H1 (cell line): ENCODE data around the gene TNFRSF8. TPM values are rescaled to one million over a fixed set of nuclear protein-coding genes. Genes with fewer than 3 reads are reported as not detected.

Experiments used
- EGR1 ChIP-seq: IDR thresholded peaks from 2 replicates; pipeline ENCODE4 v1.6.1; 2011; ENCODE audit warnings: low read depth, low read length, borderline replicate concordance
- HDAC2 ChIP-seq, 2 experiments: fragments of 300-600 bp in 1 of 2; sonication (generic) in 1 of 2; IDR thresholded peaks; 2 replicates each; pipeline ENCODE4 v1.6.1; 2011 to 2012; ENCODE audit warnings: low read depth in 2 of 2, low read length in 2 of 2, mild to moderate bottlenecking in 2 of 2, moderate library complexity in 2 of 2, borderline replicate concordance in 1 of 2, inconsistent platforms in 1 of 2
- HDAC6 ChIP-seq: IDR thresholded peaks from one replicate; pipeline ENCODE4 v1.7.1; 2012; ENCODE audit warnings: low read depth, mild to moderate bottlenecking, inconsistent platforms, low read length, moderate library complexity
- KDM1A ChIP-seq: fragments of 200-600, 300-600 bp; sonication (generic); IDR thresholded peaks from 2 replicates; pipeline ENCODE4 v1.7.1; 2016; ENCODE audit warnings: mild to moderate bottlenecking, low read length, borderline replicate concordance
- PHF8 ChIP-seq: fragments of 200-600 bp; sonication (generic); conservative IDR thresholded peaks from 2 replicates; pipeline ENCODE4 v1.7.1; 2012; ENCODE audit warnings: low read depth, mild to moderate bottlenecking, inconsistent platforms, low read length, moderate library complexity
- POLR2A ChIP-seq, 2 experiments: IDR thresholded peaks; 1 replicate in 1 of 2; 2 replicates in 1 of 2; pipeline ENCODE4 v1.6.1; 2011; ENCODE audit warnings: low read depth in 2 of 2, low read length in 2 of 2, mild to moderate bottlenecking in 2 of 2; ENCODE audit errors: control extremely low read depth in 1 of 2
- POLR2AphosphoS5 ChIP-seq: IDR thresholded peaks from 2 replicates; pipeline ENCODE4 v1.6.1; 2011; ENCODE audit warnings: low read depth, low read length
- POU5F1 ChIP-seq: IDR thresholded peaks from 2 replicates; pipeline ENCODE4 v1.6.1; 2011; ENCODE audit warnings: low read depth, mild to moderate bottlenecking, low read length, moderate library complexity
- RXRA ChIP-seq: IDR thresholded peaks from 2 replicates; pipeline ENCODE4 v1.6.1; 2011; ENCODE audit warnings: low read depth, mild to moderate bottlenecking, low read length, moderate library complexity; ENCODE audit not compliant: insufficient read depth
- SIX5 ChIP-seq: IDR thresholded peaks from 2 replicates; pipeline ENCODE4 v1.6.1; 2011; ENCODE audit warnings: mild to moderate bottlenecking, low read depth, low read length
- SP2 ChIP-seq: IDR thresholded peaks from 2 replicates; pipeline ENCODE4 v1.6.1; 2012; ENCODE audit warnings: mild to moderate bottlenecking, low read length, inconsistent platforms
- SP4 ChIP-seq: IDR thresholded peaks from 2 replicates; pipeline ENCODE4 v1.6.1; 2012; ENCODE audit warnings: low read length, inconsistent platforms
- polyA plus RNA-seq, 7 experiments: library from polyadenylated mRNA; depleted of rRNA in 3 of 7; stranded (reverse) in 5 of 7; unstranded in 2 of 7; fragments of >200 nt in 5 of 7; fragments of 200-250 nt in 2 of 7; gene quantifications; 1 replicate in 5 of 7; 2 replicates in 1 of 7; 4 replicates in 1 of 7; pipeline versions ENCODE4 v1.2.1 to v1.2.3, GENCODE V29; 2011 to 2013; ENCODE audit warnings: missing spikeins in 2 of 7, mixed read lengths in 2 of 7
- total RNA-seq: library from RNA; stranded (reverse); fragmentation: NEBNext Ultra II Directional; extraction: Animal tissue kit (Norgen Biotek cat#: 25700); gene quantifications from 2 replicates; pipeline ENCODE4 v1.2.1, GENCODE V29; 2021
- TF ChIP-seq, protein P1 (sequence below): fragments of 300-600 bp; sonication (generic); IDR thresholded peaks from 2 replicates; pipeline ENCODE4 v1.7.1; 2012; ENCODE audit warnings: low read length, moderate library complexity, mild to moderate bottlenecking, inconsistent platforms; ENCODE audit not compliant: insufficient replicate concordance

TNFRSF8 gene
- total and polyA plus RNA-seq, 2 of the 8 experiments (the other 6 are each of a cell fraction or from before 2014, with no cell fraction given), result 23.2 to 32.7 TPM

DNA sequence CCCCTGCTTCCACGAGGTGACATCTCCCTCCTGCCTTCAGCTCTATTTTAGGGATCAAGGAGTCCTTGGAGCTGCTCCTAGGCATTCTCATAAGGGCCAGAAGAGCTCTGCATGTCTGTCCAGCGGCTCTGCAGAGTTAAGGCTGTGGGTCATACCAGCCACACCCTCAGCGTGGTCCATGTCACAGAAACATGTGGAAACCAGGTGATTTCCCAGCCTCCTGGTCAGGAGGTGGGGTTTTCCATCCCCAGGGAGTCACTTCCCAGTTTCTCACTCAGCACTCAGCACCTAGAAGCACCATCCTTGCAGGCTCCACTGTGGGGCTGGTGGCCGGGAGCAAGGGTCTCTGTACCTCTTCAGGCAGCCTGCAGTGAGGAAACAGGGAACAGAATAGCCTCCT, 102.2 kb downstream of the TNFRSF8 start (continued):
- TF ChIP-seq, protein P1, sequence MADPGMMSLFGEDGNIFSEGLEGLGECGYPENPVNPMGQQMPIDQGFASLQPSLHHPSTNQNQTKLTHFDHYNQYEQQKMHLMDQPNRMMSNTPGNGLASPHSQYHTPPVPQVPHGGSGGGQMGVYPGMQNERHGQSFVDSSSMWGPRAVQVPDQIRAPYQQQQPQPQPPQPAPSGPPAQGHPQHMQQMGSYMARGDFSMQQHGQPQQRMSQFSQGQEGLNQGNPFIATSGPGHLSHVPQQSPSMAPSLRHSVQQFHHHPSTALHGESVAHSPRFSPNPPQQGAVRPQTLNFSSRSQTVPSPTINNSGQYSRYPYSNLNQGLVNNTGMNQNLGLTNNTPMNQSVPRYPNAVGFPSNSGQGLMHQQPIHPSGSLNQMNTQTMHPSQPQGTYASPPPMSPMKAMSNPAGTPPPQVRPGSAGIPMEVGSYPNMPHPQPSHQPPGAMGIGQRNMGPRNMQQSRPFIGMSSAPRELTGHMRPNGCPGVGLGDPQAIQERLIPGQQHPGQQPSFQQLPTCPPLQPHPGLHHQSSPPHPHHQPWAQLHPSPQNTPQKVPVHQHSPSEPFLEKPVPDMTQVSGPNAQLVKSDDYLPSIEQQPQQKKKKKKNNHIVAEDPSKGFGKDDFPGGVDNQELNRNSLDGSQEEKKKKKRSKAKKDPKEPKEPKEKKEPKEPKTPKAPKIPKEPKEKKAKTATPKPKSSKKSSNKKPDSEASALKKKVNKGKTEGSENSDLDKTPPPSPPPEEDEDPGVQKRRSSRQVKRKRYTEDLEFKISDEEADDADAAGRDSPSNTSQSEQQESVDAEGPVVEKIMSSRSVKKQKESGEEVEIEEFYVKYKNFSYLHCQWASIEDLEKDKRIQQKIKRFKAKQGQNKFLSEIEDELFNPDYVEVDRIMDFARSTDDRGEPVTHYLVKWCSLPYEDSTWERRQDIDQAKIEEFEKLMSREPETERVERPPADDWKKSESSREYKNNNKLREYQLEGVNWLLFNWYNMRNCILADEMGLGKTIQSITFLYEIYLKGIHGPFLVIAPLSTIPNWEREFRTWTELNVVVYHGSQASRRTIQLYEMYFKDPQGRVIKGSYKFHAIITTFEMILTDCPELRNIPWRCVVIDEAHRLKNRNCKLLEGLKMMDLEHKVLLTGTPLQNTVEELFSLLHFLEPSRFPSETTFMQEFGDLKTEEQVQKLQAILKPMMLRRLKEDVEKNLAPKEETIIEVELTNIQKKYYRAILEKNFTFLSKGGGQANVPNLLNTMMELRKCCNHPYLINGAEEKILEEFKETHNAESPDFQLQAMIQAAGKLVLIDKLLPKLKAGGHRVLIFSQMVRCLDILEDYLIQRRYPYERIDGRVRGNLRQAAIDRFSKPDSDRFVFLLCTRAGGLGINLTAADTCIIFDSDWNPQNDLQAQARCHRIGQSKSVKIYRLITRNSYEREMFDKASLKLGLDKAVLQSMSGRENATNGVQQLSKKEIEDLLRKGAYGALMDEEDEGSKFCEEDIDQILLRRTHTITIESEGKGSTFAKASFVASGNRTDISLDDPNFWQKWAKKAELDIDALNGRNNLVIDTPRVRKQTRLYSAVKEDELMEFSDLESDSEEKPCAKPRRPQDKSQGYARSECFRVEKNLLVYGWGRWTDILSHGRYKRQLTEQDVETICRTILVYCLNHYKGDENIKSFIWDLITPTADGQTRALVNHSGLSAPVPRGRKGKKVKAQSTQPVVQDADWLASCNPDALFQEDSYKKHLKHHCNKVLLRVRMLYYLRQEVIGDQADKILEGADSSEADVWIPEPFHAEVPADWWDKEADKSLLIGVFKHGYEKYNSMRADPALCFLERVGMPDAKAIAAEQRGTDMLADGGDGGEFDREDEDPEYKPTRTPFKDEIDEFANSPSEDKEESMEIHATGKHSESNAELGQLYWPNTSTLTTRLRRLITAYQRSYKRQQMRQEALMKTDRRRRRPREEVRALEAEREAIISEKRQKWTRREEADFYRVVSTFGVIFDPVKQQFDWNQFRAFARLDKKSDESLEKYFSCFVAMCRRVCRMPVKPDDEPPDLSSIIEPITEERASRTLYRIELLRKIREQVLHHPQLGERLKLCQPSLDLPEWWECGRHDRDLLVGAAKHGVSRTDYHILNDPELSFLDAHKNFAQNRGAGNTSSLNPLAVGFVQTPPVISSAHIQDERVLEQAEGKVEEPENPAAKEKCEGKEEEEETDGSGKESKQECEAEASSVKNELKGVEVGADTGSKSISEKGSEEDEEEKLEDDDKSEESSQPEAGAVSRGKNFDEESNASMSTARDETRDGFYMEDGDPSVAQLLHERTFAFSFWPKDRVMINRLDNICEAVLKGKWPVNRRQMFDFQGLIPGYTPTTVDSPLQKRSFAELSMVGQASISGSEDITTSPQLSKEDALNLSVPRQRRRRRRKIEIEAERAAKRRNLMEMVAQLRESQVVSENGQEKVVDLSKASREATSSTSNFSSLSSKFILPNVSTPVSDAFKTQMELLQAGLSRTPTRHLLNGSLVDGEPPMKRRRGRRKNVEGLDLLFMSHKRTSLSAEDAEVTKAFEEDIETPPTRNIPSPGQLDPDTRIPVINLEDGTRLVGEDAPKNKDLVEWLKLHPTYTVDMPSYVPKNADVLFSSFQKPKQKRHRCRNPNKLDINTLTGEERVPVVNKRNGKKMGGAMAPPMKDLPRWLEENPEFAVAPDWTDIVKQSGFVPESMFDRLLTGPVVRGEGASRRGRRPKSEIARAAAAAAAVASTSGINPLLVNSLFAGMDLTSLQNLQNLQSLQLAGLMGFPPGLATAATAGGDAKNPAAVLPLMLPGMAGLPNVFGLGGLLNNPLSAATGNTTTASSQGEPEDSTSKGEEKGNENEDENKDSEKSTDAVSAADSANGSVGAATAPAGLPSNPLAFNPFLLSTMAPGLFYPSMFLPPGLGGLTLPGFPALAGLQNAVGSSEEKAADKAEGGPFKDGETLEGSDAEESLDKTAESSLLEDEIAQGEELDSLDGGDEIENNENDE, result no peak
- TF ChIP-seq SIX5 (no peak), KDM1A (no peak), POU5F1 (no peak), HDAC2 (IDR thresholded peaks at IDR 0.05; ENCODE audit: borderline replicate concordance in 1 of 2, low read depth in 2 of 2, low read length in 2 of 2) (no peak), SP4 (no peak), POLR2AphosphoS5 (no peak), HDAC6 (no peak), SP2 (no peak), RXRA (no peak), PHF8 (no peak), POLR2A (IDR thresholded peaks at IDR 0.05; ENCODE audit: control extremely low read depth in 1 of 2, low read depth in 2 of 2, low read length in 2 of 2) (no peak), EGR1 (no peak)
